GM19099 (cell line): ENCODE data around the gene GATD1.

Experiments
- POLR2A ChIP-seq: IDR thresholded peaks from 3 replicates; pipeline ENCODE4 v1.6.1; 2011; ENCODE audit warnings: low read depth; ENCODE audit not compliant: insufficient read length; ENCODE audit errors: extremely low read depth

The GATD1 gene

GRCh38 chr11:818396-819128 is 41.3 kb upstream of the GATD1 start, which contains the start of gene PNPLA2:
PNPLA2 (plus strand) TSS chr11:818914; CDS start chr11:819719, 805 bp downstream.
- no peak for TF ChIP-seq POLR2A

GRCh38 chr11:816433-816779 is 39.1 kb upstream of the GATD1 start:
- no peak for TF ChIP-seq POLR2A

- TF ChIP-seq POLR2A: no peak
Measured at GRCh38 chr11:815675-816432, 38.6 kb upstream of the GATD1 start.

- no peak for TF ChIP-seq POLR2A
Measured at GRCh38 chr11:813456-814096, 36.3 kb upstream of the GATD1 start.

- peak; percentile 7 for TF ChIP-seq POLR2A
Measured at GRCh38 chr11:813072-813455, 35.8 kb upstream of the GATD1 start.

GRCh38 chr11:812390-812789 is 35.1 kb upstream of the GATD1 start:
- no peak for TF ChIP-seq POLR2A

- TF ChIP-seq POLR2A: peak; percentile 27
Measured at GRCh38 chr11:811446-812245, 34.4 kb upstream of the GATD1 start.

- no peak for TF ChIP-seq POLR2A
Measured at GRCh38 chr11:810040-810567, 32.8 kb upstream of the GATD1 start.

GRCh38 chr11:809287-810039 is 32.2 kb upstream of the GATD1 start, which contains the start of gene RPLP2:
RPLP2 (plus strand) TSS chr11:809967; CDS start chr11:810235, 268 bp downstream.
- peak; percentile 89 for TF ChIP-seq POLR2A

- no peak for TF ChIP-seq POLR2A
Measured at GRCh38 chr11:808427-809286, 31.4 kb upstream of the GATD1 start.

GRCh38 chr11:804599-804964 is 27.3 kb upstream of the GATD1 start:
- TF ChIP-seq POLR2A: no peak

GRCh38 chr11:803770-804598 is 26.7 kb upstream of the GATD1 start:
- TF ChIP-seq POLR2A: no peak
